Measurements from ENCODE around the gene PRPF40A.
A peak's percentile ranks its signal among the peaks of the same experiment; 100 is the strongest.
"Not testable (repeated sequence)": the region's sequence is repeated elsewhere in the genome, so short reads cannot be mapped to it uniquely, and the experiment has no call there.

Gene PRPF40A

DNA sequence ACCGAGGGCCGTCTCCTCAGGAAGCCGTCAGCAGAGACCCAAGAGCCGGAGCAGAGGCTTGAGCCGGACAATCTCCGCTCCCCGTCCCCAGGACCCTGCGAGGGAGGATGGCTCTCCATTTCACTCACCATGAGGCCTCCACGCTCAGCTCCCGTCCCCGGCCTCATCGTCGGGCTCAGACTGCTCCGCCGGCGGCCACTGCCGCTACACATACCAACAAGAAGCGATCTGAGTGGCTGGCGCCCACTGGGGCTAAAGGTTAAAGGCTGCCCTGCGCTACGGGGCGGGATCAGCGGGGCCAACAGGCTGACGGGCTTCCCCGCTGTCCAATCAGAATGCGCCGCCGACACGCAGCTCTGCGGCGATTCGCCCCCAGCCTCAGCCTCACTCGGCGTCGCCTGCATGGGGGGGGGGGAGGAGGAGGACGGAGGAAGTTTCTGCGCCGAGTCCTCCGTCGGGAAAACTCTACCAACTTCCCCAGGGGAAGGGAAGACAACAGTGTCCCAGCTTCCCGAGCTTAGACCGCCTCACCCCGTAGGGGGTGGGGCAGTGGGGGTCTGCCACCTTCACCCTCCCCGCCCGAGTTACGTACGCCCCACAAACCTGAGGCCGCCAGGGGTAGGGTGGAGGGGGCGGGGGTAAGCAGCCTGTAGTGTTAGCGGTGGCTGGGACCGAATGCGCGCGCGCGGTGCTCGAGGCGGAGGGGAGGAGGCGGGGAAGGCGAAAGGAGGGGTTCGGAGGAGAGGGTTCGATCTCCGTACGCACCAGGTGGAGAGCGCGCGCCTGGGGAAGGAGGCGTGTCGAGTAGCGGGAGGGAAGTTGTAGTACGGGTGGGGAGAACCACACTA is at the start of gene PRPF40A:
Gene PRPF40A (minus strand): TSS at position 234 of the 848 bp plus-strand sequence. CDS start 22 bp downstream, at position 212.
- peak; percentile 98 for DNase-seq (ENCODE audit: low spot score)

DNA sequence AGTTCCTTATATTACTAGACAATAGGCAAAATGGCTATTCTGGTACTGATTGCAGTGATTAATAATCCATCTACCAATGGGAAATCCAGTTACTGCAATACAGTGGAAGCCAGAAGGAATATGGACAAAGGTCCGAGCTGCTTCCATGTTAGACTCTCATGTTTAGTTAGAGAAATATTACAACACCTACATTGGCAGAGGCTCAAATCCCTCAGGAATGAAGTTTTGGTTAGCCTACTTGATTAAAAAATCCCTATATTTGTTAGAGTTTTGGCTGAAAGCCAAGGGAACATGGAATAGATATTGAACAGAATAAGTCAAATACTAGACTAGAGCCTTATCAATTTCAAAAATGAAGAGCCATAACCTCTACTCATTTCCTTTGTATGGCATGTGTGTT is 49.7 kb upstream of the PRPF40A start:
- no peak for DNase-seq (ENCODE audit: low spot score)

DNA sequence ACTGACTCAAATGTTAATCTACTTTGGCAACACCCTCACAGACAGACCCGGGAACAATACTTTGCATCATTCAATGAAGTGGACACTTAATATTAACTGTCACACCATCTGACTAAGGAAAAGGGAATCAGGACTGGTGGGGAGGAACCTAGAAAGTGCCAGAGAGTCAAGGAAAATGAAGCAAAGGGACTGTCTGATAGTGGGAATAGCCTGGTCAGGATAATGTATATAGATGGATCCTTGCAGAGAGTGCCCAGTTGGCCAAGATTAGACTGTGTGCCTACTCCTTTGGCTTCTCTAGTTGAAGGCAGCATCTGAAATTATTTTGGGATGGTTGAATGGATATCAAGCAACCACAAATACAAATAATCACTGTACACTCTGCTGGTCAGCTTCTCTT is 46.4 kb upstream of the PRPF40A start:
- no peak for DNase-seq (ENCODE audit: low spot score)

DNA sequence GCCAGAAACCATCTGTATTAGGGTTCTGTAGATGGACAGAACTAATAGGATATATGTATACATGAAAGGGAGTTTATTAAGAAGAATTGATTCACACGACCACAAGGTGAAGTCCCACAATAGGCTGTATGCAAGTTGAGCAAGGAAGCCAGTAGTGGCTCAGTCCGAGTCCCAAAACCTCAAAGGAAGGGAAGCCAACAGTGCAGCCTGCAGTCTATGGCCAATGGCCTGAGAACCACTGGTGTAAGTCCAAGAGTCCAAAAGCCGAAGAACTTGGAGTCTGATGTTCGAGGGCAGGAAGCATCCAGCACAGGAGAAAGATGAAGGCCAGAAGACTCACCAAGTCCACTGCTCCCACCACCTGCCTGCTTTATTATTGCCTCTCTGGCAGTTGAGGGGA is 45.9 kb upstream of the PRPF40A start:
- not testable (repeated sequence) for DNase-seq (ENCODE audit: low spot score)

DNA sequence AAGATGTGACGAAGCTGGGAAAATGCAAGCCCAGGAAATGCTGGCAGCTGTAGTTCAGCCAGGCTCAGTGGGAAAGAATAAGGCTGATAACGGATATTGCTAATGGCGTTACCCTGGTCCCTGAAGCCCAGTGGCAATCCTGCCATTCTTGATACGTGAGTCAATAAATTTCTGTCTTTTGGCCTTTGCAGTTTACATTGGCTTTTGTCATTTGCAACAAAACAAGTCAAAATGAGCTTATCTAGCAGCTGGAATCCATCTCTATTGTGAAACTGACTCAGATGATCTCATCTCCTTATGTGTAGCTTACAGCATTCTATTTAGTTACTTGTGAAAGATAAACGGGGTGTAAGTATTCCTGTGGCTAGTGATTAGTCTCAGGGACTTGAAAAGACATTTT is 44.9 kb upstream of the PRPF40A start:
- DNase-seq (ENCODE audit: low spot score): no peak

DNA sequence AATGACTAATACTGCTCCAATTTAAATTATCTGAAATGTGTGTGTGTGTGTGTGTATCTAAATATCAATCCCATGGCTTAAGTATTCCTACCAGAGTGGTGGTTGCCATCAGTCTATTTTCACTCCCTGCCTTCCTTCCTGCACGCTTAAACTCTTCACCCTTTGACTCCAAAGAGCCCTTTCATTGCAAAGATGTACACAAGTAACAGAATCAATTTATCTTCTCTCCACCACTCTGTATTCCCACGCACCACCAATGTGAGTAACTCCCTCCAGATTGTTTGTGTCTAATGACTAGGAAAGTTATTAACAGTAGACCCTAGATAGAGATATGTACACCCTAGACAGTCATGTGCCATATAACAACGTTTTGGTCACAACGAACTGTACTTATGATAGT is 44.0 kb upstream of the PRPF40A start:
- DNase-seq (ENCODE audit: low spot score): no peak

DNA sequence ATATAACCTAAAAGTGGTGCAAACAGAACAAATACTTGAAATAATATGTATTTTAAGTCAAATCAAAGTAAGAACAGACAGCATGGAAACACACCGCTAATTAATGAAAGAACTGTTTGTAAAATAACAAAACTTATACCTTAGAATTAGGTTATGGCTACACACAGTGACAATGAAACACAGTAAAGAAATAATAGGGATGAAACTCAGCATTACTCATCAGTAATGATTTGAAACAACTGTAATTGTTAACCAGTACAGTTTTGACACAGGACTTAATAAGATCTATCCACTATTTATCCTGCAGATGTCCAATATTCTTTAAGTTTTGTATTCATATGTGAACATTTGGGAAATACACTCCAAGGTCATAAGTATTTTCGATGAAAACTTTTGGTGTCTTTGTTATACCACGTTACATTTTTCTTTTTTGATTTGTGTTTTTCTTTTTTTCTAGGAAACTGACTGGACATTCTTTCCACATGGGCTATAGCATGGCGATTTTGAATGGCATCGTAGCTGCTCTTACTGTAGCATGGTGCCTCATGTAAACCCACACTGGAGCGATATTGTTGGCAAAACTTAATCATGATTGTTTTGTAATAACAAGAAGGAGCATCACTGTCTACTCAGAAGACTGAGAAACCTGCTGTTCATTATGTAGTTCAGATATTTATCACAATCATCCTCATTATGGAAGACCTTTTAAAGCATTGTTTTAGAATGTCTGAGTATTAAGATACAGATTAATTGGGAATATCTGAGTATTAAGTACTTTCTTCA is 42.2 kb upstream of the PRPF40A start:
- DNase-seq (ENCODE audit: low spot score): no peak

DNA sequence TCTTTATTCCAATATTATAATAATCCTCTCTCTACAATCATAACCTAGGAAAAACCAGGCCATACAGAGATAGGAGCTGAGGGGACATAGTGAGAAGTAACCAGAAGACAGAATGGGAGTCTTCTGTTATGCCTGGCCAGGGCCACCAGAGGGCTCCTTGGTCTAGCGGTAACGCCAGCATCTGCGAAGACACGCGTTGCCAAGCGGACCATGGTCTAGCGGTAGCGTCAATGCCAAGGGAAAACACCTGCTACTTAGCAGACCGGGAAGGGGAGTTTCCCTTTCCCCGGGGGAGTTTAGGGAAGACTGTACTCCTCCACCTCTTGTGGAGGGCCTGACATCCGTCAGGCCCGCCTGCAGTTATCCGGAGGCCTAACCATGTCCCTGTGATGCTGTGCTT is 37.8 kb upstream of the PRPF40A start:
- no peak for DNase-seq (ENCODE audit: low spot score)

DNA sequence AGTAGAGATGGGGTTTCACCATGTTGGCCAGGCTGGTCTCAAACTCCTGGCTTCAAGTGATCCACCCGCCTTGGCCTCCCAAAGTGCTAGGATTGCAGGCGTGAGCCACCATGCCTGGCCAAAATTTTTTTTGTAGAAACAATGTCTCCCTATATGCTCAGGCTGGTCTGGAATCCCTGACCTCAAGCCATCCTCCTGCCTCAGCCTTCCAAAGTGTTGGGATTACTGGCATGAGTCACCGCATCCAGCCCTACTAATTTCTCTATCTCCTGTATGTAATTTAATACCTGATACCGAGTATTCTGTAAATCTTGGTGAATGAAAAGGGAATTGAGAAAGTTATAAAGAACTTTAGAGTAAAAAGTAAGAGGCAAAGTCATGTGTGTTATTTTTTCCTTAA is 30.5 kb upstream of the PRPF40A start:
- not testable (repeated sequence) for DNase-seq (ENCODE audit: low spot score)

DNA sequence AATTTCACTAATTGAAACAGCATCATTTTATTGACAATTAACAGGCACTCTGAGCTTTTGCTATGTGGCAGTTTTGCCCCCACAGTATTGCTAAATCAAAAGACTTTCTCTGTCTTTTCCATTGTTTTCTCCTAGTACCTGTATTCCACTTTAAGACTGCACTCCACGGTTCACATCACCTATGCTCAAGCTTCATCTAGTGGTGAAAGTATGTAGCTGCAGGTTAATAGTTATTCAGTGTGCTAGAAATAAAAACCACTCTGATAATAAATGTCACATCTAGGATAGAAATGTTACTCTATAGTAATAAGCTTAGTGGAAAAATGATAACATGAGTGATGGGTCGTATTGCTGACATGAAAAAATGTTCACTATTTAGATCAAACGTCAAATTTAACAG is 25.7 kb upstream of the PRPF40A start:
- DNase-seq (ENCODE audit: low spot score): no peak

DNA sequence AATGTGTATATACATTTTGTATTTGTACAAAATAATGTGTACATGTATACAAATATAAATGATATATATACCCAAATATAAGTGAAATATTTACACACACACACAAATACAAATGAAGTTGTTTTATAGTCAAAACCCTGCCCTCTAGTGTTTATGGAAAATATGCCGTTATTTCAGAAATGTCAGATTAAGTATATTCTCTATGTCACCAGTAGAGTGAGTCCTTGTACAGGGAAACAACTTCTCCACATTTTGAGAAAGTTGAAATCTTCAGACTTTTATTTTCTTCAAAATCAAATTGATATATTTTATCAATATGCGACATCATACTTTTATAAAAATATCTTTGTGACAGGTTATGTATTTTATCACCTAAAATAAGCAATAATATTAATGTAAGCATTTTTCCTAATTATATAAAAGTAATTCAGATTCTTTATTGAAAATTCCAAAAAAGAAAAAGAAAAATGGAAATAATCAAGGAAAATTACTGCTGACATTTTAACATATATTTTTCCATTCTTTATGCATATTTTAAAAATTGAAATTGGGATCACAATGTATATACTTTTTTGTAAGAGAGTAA is 23.6 kb upstream of the PRPF40A start:
- peak; percentile 82 for DNase-seq (ENCODE audit: low spot score)

DNA sequence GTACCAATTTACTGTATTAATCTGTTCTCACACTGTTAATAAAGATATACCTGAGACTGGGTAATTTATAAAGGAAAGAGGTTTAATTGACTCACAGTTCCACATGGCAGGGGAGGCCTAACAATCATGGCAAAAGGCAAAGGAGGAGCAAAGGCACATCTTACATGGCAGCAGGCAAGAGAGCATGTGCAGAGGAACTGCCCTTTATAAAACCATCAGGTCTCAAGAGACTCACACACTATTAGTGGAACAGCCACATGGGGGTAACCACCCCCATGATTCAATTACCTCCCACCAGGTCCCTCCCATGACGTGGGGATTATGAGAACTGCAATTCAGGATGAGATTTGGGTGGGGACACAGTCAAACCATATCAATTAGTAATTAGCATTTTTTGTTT is 22.4 kb upstream of the PRPF40A start:
- DNase-seq (ENCODE audit: low spot score): not testable (repeated sequence)

DNA sequence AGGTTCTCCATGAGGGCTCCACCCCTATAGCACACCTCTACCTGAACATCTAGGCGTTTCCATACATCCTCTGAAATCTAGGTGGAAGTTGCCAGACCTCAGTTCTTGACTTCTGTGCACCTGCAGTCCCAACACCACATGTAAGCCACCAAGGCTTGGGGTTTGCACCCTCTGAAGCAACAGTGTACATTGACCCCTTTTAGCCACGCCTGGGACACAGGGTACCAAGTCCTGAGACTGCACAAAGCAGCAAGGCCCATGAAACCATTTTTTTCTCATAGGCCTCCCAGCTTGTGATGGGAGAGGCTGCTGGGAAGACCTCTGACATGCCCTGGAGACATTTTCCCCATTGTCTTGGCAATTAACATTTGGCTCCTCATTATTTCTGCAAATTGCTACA is 21.2 kb upstream of the PRPF40A start:
- no peak for DNase-seq (ENCODE audit: low spot score)

DNA sequence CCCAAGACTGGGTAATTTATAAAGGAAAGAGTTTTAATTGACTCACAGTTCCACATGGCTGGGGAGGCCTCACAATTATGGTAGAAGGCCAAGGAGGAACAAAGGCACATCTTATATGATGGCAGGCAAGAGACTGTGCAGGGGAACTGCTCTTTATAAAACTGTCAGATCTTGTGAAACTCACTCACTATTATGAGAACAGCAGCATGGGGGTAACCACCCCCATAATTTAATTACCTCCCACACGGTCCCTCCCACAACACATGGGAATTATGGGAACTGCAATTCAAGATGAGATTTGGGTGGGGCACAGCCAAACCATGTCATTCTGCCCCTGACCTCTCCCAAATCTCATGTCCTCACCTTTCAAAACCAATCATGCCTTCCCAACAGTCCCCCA is 20.2 kb upstream of the PRPF40A start:
- not testable (repeated sequence) for DNase-seq (ENCODE audit: low spot score)

DNA sequence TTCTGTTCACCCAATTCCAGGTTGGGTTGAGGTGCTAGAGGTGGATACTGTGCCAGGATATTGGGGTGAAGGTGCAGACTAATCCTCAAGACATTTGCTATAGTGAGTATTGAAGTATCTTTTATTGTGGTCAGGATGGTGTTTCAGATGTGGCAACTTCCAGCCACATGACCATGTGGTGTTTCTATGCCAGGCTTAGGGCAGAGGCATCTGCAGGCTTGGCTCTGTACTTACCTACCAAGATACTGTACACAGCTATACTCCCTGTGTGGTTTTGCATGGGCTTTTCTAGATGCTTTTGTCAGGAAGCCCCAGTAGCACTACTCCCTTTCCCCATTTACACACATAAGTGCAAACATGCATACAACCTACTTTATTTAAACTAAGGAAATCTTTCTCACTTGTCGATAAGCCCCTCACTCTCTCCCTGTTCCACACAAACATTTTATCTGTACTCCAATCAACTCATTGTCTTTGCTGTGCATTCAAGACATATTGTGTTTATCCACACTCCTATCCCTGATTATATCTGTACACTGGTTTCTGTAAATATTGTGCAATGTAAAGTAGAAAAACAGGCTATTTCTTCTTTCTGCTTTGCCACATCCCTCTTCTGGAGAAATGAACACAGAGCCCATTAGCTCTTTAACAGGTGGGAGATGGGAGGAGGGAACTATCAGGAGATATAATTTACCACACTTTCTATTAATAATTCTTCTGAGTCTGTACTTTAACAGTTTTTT is 13.5 kb upstream of the PRPF40A start:
- DNase-seq (ENCODE audit: low spot score): no peak

DNA sequence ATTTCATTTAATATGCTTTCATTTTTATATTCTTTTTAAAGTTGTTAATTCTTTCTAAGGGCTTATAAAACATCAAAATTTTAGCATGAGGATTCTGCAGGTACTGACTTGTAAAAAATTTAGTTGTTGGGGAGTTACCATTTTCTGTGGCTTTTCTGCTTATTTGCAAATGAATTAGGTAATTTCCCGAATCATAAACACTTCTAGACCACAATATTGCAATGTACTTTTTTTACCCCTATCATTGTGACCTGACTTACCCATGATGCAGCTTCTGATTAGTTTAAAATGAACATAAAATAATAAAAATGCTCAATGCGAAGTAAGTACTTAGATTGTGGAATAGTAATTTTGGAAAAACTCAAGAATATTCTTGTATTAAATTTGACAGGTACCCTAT is 12.6 kb upstream of the PRPF40A start:
- no peak for DNase-seq (ENCODE audit: low spot score)

DNA sequence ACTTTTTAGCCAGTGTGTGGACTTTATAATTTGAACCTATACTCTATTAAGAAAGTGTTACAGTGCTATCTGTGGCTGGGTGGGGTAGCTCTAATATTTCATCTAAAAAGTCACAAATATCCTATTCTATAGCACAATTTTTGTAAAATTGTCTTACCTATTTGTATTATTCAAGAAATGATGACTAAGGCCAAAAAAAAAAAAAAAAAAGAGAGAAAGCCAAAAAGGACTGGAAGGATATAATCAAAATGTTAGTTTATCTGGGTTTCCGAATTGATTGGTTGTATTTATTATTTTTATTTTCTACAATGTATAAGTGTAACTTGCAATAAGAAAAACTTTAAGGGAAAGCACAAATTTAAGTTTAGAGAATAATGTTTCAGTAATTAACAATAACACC is 6.7 kb upstream of the PRPF40A start:
- DNase-seq (ENCODE audit: low spot score): no peak

DNA sequence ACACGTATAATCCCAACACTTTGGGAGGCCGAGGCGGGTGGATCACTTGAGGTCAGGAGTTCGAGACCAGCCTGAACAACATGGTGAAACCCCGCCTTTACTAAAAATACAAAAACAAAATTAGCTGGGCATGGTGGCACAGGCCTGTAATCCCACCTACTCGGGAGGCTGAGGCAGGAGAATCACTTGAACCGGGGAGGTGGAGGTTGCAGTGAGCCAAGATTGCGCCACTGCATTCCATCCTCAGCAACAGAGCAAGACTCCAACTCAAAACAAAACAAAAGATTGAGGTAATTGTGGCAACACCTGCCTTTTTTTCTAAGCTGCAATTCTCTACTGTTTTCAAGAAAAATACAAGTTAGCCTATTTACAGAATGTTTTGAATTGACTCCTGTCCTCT is 5.4 kb upstream of the PRPF40A start:
- not testable (repeated sequence) for DNase-seq (ENCODE audit: low spot score)

DNA sequence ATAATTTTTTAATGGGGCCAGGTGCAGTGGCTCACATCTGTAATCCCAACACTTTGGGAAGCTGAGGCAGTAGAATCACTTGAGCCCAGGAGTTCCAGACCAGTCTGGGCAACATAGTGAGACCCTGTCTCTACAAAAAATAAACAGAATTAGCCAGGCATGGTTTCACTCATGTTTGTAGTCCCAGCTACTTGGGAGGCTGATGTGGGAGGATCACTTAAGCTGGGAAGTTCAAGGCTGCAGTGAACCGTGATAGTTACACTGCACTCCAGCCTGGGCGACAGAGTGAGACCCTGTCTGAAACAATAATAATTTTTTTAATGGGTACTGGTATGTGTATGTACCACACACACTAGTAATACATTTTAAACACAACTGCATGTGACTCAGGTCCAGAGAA is 3.5 kb upstream of the PRPF40A start:
- DNase-seq (ENCODE audit: low spot score): no peak

DNA sequence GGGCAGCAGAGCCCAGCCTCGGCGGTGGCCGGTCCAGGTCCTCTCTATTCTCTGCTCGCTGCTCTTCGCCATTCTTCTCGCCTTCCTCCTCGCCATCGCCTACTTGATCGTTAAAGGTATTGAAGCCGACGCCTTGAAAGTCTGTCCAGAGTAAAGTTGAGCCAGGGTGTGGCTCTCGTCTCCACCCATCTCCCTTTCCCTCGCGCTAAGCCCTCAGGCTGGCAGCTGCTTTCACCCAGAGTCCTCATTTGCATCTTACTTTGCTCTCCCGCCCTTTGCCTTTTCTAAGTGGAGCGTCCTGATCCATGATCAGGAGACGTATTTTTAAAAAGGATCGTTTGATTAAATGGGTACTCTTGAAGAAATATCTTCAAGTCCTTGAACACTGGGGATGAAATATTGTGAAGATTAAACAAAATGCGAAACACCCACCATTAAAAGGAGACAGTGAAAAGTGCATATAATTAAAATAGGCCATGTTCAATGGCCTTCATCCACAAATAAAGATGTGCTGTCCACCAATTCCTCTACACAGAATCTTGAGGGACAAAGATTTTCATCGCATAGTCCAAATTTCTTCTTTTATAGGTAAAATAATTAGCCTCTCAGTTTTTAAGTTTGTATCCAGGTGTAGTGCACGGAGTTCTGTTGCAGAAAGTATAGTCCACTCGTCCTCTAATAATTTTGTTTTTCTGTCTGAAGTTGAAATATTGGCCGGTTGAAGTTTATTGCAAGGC is 1.8 kb upstream of the PRPF40A start:
- DNase-seq (ENCODE audit: low spot score): peak; percentile 25

DNA sequence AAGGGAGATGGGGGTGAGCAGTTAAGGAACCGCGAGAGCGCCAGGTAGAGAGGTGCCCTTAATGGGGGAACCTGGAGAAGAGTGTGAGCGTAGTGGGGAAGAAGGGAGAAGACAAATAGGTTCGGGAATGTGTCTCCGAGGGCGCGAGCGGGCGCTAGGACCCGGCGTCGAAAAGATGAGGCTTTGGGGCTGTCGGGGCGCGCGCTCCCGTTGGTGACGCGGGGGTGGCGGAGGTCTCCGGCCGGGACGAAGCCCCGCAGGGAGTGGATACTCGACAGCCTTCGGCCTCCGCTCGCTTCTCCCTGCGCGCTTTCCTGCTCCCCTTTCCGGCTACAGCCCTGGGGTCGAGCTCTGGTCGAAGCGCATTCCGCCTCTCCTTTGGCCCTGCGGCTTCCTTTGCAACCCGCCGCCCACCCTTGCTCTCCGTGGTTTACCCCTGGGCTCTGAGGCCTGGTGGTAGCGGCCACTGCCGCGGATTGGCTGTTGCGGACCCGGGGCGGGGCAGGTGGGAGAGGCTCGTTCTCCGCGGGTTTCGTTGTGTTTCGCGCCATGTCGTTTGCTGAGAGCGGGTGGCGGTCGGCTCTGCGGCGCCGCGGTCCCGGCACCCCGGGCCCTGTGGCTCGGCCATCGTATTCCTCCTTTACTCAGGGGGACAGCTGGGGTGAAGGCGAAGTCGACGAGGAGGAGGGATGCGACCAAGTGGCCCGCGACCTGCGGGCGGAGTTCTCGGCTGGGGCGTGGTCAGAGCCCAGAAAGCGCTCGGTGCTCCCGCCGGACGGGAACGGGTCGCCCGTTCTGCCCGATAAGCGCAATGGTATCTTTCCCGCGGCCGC is 1.0 kb upstream of the PRPF40A start, which contains the start of gene ARL6IP6:
Gene ARL6IP6 (plus strand): TSS at position 545 of the 833 bp plus-strand sequence. CDS start 5 bp downstream, at position 550.
- peak; percentile 92 for DNase-seq (ENCODE audit: low spot score)

Measured in pons (tissue), 1 donor.